Mucosa of descending colon (tissue), 3 donors: ENCODE data around the gene CAMSAP2. TPM values are rescaled to one million over a fixed set of nuclear protein-coding genes. Genes with fewer than 3 reads are reported as not detected.

Experiments
- ATAC-seq: fragments of 200-7000 bp; cut with Tn5 transposase; one replicate; pipeline ENCODE4 v1.9.1; 2020; ENCODE audit warnings: mild to moderate bottlenecking, moderate library complexity
- DNase-seq, 3 donors: peaks; one replicate each; pipeline ENCODE4 v3.0.0-alpha.2; 2020
- H3K36me3 ChIP-seq: fragments of 200-600 bp; one replicate; pipeline ENCODE4 v1.8.0; 2021; ENCODE audit warnings: low read depth, mild to moderate bottlenecking
- H3K4me1 ChIP-seq: fragments of 200-600 bp; one replicate; pipeline ENCODE4 v1.8.0; 2021; ENCODE audit warnings: low read depth, mild to moderate bottlenecking
- H3K4me3 ChIP-seq: fragments of 200-600 bp; one replicate; pipeline ENCODE4 v1.8.0; 2021; ENCODE audit warnings: mild to moderate bottlenecking
- H3K9me3 ChIP-seq: fragments of 200-600 bp; one replicate; pipeline ENCODE4 v1.8.0; 2021; ENCODE audit warnings: mild to moderate bottlenecking
- intact Hi-C, 2 donors: fragments of 100-400 bp; cut with DNase I in 1 of 2; cut with micrococcal nuclease in 1 of 2; formaldehyde crosslinking; loops; one replicate each; pipeline versions ENCODE4 v1.11.0 to v1.11.1; 2022; cut with DNase I, micrococcal nuclease
- total RNA-seq, 3 donors: library from RNA; stranded (reverse); fragmentation: NEBNext Ultra II Directional in 2 of 3; extraction: Animal tissue kit (Norgen Biotek cat#: 25700) in 2 of 3; gene quantifications; one replicate each; pipeline versions ENCODE4 v1.2.1 to v1.2.4, GENCODE V29; 2021 to 2023
- TF ChIP-seq, protein P1 (sequence below): fragments of 200-600 bp; IDR thresholded peaks from one replicate; pipeline ENCODE4 v1.8.0; 2022; ENCODE audit warnings: antibody characterized with exemption, mild to moderate bottlenecking
- donor health status: DM: no; HTN: no; CAD: no; lungs with moderate emphysema.
- donor health status: DM: no; HTN: no; CAD: no.
- donor health status: DM: no; HTN: yes; CAD: no.

CAMSAP2 gene
- total RNA-seq, 3 donors from 2014 or later = 5.0 to 34.0 (median 7.1) TPM

GRCh38 chr1:200901796-200902444 lies 163.2 kb downstream of the CAMSAP2 start:
- intact Hi-C loops = no loop called here
- ATAC-seq (peak; percentile 1), DNase-seq (no peak)
- Histone ChIP-seq H3K9me3 (no peaks in the 10 kb centered on the region), H3K4me1 (peaks cover 62% of the 10 kb centered on the region), H3K36me3 (no peaks in the 10 kb centered on the region), H3K4me3 (no peak overlapping the region)
- TF ChIP-seq, protein P1, sequence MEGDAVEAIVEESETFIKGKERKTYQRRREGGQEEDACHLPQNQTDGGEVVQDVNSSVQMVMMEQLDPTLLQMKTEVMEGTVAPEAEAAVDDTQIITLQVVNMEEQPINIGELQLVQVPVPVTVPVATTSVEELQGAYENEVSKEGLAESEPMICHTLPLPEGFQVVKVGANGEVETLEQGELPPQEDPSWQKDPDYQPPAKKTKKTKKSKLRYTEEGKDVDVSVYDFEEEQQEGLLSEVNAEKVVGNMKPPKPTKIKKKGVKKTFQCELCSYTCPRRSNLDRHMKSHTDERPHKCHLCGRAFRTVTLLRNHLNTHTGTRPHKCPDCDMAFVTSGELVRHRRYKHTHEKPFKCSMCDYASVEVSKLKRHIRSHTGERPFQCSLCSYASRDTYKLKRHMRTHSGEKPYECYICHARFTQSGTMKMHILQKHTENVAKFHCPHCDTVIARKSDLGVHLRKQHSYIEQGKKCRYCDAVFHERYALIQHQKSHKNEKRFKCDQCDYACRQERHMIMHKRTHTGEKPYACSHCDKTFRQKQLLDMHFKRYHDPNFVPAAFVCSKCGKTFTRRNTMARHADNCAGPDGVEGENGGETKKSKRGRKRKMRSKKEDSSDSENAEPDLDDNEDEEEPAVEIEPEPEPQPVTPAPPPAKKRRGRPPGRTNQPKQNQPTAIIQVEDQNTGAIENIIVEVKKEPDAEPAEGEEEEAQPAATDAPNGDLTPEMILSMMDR = no peak

DNA sequence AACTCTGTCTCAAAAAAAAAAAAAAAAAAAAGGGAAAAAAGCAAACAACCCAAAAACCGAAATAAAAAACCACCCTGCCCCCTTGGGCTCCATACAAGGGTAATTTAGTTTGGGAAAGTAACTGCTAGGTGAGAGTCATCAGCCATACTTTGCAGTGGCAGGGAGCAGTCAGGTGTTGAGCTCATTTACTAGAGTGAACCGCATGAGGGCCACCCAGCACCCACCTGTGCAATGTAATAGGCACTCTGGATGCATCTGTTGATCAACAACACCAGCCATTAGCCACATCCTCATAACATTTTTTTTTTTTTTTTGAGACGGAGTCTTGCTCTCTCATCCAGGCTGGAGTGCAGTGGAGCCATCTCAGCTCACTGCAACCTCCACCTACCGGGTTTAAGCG lies 165.1 kb downstream of the CAMSAP2 start:
- ATAC-seq (no peak), DNase-seq (no peak)
- Histone ChIP-seq H3K9me3 (no peaks in the 10 kb centered on the region), H3K36me3 (no peaks in the 10 kb centered on the region), H3K4me3 (no peak overlapping the region), H3K4me1 (peaks cover 60% of the 10 kb centered on the region)
- TF ChIP-seq, protein P1 = no peak
- intact Hi-C loops = no loop called here

DNA sequence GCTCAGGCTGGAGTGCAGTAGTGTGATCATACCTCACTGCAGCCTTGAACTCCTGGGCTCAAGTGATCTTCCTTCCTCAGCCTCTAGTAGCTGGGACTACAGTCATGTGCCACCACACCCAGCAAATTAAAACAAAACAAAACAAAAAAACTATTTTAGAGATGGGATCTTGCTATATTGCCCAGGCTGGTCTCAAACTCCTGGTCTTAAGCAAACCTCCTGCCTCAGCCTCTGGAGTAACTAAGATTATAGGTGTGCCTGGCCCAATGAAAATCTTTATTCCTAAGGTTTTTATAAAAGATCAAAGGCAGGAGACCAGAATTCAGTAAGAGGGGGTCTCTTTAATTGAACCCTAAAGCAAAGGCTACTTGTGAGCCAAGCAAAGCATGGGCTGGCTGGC lies 166.1 kb downstream of the CAMSAP2 start:
- H3K4me1 ChIP-seq = peaks cover 70% of the 10 kb centered on the region
- no peak for DNase-seq
- H3K4me3 ChIP-seq = no peak overlapping the region
- intact Hi-C loops = no loop called here
- ATAC-seq = no peak
- TF ChIP-seq, protein P1 = no peak
- no peaks in the 10 kb centered on the region for H3K9me3 ChIP-seq
- no peaks in the 10 kb centered on the region for H3K36me3 ChIP-seq

- DNase-seq = no peak
- H3K4me3 ChIP-seq = no peak overlapping the region
- peak; percentile 43 for ATAC-seq
- H3K9me3 ChIP-seq = no peaks in the 10 kb centered on the region
- H3K4me1 ChIP-seq = peaks cover 69% of the 10 kb centered on the region
- intact Hi-C loops = no loop called here
- TF ChIP-seq, protein P1 = no peak
- H3K36me3 ChIP-seq = no peaks in the 10 kb centered on the region
These were observed 166.8 kb downstream of the CAMSAP2 start for GRCh38 chr1:200905411-200906052.

GRCh38 chr1:200906491-200906890 lies 167.8 kb downstream of the CAMSAP2 start:
- intact Hi-C loops = no loop called here
- TF ChIP-seq, protein P1 = no peak
- DNase-seq = no peak
- peaks cover 62% of the 10 kb centered on the region for H3K4me1 ChIP-seq
- no peak overlapping the region for H3K4me3 ChIP-seq
- no peak for ATAC-seq
- no peaks in the 10 kb centered on the region for H3K36me3 ChIP-seq
- H3K9me3 ChIP-seq = no peaks in the 10 kb centered on the region
